ENCODE data around the gene TMUB1. TPM values are rescaled to one million over a fixed set of nuclear protein-coding genes. Genes with fewer than 3 reads are reported as not detected.

The TMUB1 gene
- total RNA-seq, 1 experiment from 2014 or later: 43.8 TPM

GRCh38 chr7:151058781-151059366 lies 24.4 kb downstream of the TMUB1 start:
- POLR2A ChIA-PET (ENCODE audit: low non-redundant PET): no interaction called here
- peaks cover 3% of the 10 kb centered on the region for H3K36me3 ChIP-seq (ENCODE audit: insufficient read depth, low read length, poor library complexity, severe bottlenecking)
- H3K4me3 ChIP-seq (ENCODE audit: low read depth, low read length, poor library complexity, severe bottlenecking): peak overlapping the region; percentile 99
- no TSS peak for BruUV-seq (replicated peaks)
- H3K27me3 ChIP-seq (replicated peaks; ENCODE audit: insufficient read depth, low read depth, low read length, poor library complexity): no peaks in the 10 kb centered on the region
- TF ChIP-seq EZH2 (IDR thresholded peaks at IDR 0.05; ENCODE audit: borderline replicate concordance, low read depth, low read length, poor library complexity, severe bottlenecking) (no peak), CTCF (conservative IDR thresholded peaks at IDR 0.05; ENCODE audit: low read depth, low read length) (no peak)
- H3K4me1 ChIP-seq (ENCODE audit: insufficient read depth, low read length, poor library complexity, severe bottlenecking): peaks cover 34% of the 10 kb centered on the region
- intact Hi-C loops (cut with micrococcal nuclease; ENCODE audit: unreplicated experiment): loop anchor here (2.0 to 5.0 kb wide), 2 partner anchors 30 to 173 kb away; partner anchors contain the start of genes ABCB8 and CHPF2
- peak overlapping the region; percentile 78 for H3K27ac ChIP-seq (ENCODE audit: low read depth, low read length, poor library complexity, severe bottlenecking)
- no peaks in the 10 kb centered on the region for H3K9me3 ChIP-seq (ENCODE audit: low read depth, low read length, poor library complexity, severe bottlenecking)
- CTCF ChIA-PET: no interaction called here
- no peak for DNase-seq (ENCODE audit: low spot score)

GRCh38 chr7:151057989-151058780 lies 25.1 kb downstream of the TMUB1 start:
- Histone ChIP-seq H3K27ac (ENCODE audit: low read depth, low read length, poor library complexity, severe bottlenecking) (peak overlapping the region; percentile 78), H3K4me1 (ENCODE audit: insufficient read depth, low read length, poor library complexity, severe bottlenecking) (peaks cover 34% of the 10 kb centered on the region), H3K27me3 (replicated peaks; ENCODE audit: insufficient read depth, low read depth, low read length, poor library complexity) (no peaks in the 10 kb centered on the region), H3K36me3 (ENCODE audit: insufficient read depth, low read length, poor library complexity, severe bottlenecking) (no peaks in the 10 kb centered on the region), H3K9me3 (ENCODE audit: low read depth, low read length, poor library complexity, severe bottlenecking) (no peaks in the 10 kb centered on the region), H3K4me3 (ENCODE audit: low read depth, low read length, poor library complexity, severe bottlenecking) (peak overlapping the region; percentile 99)
- POLR2A ChIA-PET (ENCODE audit: low non-redundant PET): no interaction called here
- CTCF ChIA-PET: no interaction called here
- TSS peak; percentile 70 for BruUV-seq (replicated peaks)
- DNase-seq (ENCODE audit: low spot score): peak; percentile 100
- intact Hi-C loops (cut with micrococcal nuclease; ENCODE audit: unreplicated experiment): loop anchor here (2.0 to 5.0 kb wide), 2 partner anchors 29 to 174 kb away; partner anchors contain the start of genes ABCB8 and CHPF2
- TF ChIP-seq CTCF (conservative IDR thresholded peaks at IDR 0.05; ENCODE audit: low read depth, low read length) (no peak), EZH2 (IDR thresholded peaks at IDR 0.05; ENCODE audit: borderline replicate concordance, low read depth, low read length, poor library complexity, severe bottlenecking) (no peak)

- TF ChIP-seq CTCF (conservative IDR thresholded peaks at IDR 0.05; ENCODE audit: low read depth, low read length) (no peak), EZH2 (IDR thresholded peaks at IDR 0.05; ENCODE audit: borderline replicate concordance, low read depth, low read length, poor library complexity, severe bottlenecking) (no peak)
- ChIA-PET CTCF (no interaction called here), POLR2A (ENCODE audit: low non-redundant PET) (no interaction called here)
- no peaks in the 10 kb centered on the region for H3K36me3 ChIP-seq (ENCODE audit: insufficient read depth, low read length, poor library complexity, severe bottlenecking)
- no TSS peak for BruUV-seq (replicated peaks)
- no peaks in the 10 kb centered on the region for H3K9me3 ChIP-seq (ENCODE audit: low read depth, low read length, poor library complexity, severe bottlenecking)
- H3K27me3 ChIP-seq (replicated peaks; ENCODE audit: insufficient read depth, low read depth, low read length, poor library complexity): no peaks in the 10 kb centered on the region
- H3K4me3 ChIP-seq (ENCODE audit: low read depth, low read length, poor library complexity, severe bottlenecking): peak within 1 kb of the TSS; percentile 99
- no peak for DNase-seq (ENCODE audit: low spot score)
- peak within 1 kb of the TSS; percentile 78 for H3K27ac ChIP-seq (ENCODE audit: low read depth, low read length, poor library complexity, severe bottlenecking)
- peaks cover 34% of the 10 kb centered on the region for H3K4me1 ChIP-seq (ENCODE audit: insufficient read depth, low read length, poor library complexity, severe bottlenecking)
- intact Hi-C loops (cut with micrococcal nuclease; ENCODE audit: unreplicated experiment): loop anchor here (5.0 kb wide), 1 partner anchor 175 kb away; the partner anchor contains the start of gene CHPF2
These were observed 25.7 kb downstream of the TMUB1 start, which contains the start of gene CDK5 for GRCh38 chr7:151057506-151057988. TSS of gene CDK5 (minus strand) at chr7:151057897. CDS start at chr7:151057848, 49 bp downstream.
